K562 (cell line): ENCODE data around the gene RASSF7. TPM values are rescaled to one million over a fixed set of nuclear protein-coding genes. Genes with fewer than 3 reads are reported as not detected.

ENCODE experiments used
- ATAC-seq: fragments of 200-7000 bp; cut with Tn5 transposase; 3 replicates; pipeline ENCODE4 v1.9.1; 2020; ENCODE audit warnings: moderate library complexity
- BruUV-seq: library from RNA; stranded (reverse); fragments of 400-500 nt; replicated peaks from 2 replicates; lab custom pipeline; 2021; lab: Mats Ljungman, UMichigan
- CTCF ChIA-PET: fragments of 300-600 bp; formaldehyde crosslinking; extraction: SDS; loops from one replicate; lab custom pipeline; 2021; ENCODE audit warnings: low intra/inter-chr PET ratio; lab: Yijun Ruan, JAX
- POLR2A ChIA-PET: fragments of 300-600, 350-650 bp; sonication (Branson Sonifier 250); formaldehyde crosslinking; extraction: SDS; loops from one replicate; lab custom pipeline; 2021; ENCODE audit warnings: antibody characterized with exemption, inconsistent platforms; lab: Yijun Ruan, JAX
- DNase-seq, 4 experiments: peaks; one replicate each; pipeline versions ENCODE4 v3.0.0 to v3.0.0-alpha.2; 2011 to 2018; ENCODE audit warnings: low spot score in 3 of 4, mixed read lengths in 3 of 4; ENCODE audit errors: extremely low read depth in 1 of 4
- FAIRE-seq: peaks from 2 replicates; lab custom pipeline; 2011; peaks lifted over from hg19 to GRCh38; lab: Jason Lieb, UNC
- H2AFZ ChIP-seq: 2 replicates; pipeline ENCODE4 v1.6.0; 2011; ENCODE audit warnings: low read depth, low read length, control low read depth, inconsistent platforms
- H3K27ac ChIP-seq: fragments of 200-600 bp; 3 replicates; pipeline ENCODE4 v1.8.0; 2011; ENCODE audit warnings: low read depth, mild to moderate bottlenecking, control low read depth, inconsistent platforms, low read length, moderate library complexity, mixed read lengths; ENCODE audit errors: extremely low read depth
- H3K27me3 ChIP-seq, 2 experiments: fragments of 300-600 bp in 1 of 2; 2 replicates in 1 of 2; 3 replicates in 1 of 2; pipeline versions ENCODE4 v1.6.0 to v1.8.0; 2011; ENCODE audit warnings: inconsistent platforms in 2 of 2, low read length in 2 of 2, mild to moderate bottlenecking in 1 of 2, mixed read lengths in 1 of 2, moderate library complexity in 1 of 2; ENCODE audit not compliant: control insufficient read depth in 2 of 2, insufficient read depth in 2 of 2
- H3K36me3 ChIP-seq: fragments of 300-600 bp; 3 replicates; pipeline ENCODE4 v1.8.0; 2011; ENCODE audit warnings: mild to moderate bottlenecking, low read length, inconsistent platforms; ENCODE audit not compliant: control insufficient read depth, insufficient read depth
- H3K4me1 ChIP-seq, 2 experiments: fragments of 200-600 bp in 1 of 2; replicated peaks in 1 of 2; 2 replicates in 1 of 2; 3 replicates in 1 of 2; pipeline versions ENCODE4 v1.5.1 to v1.8.0; 2011; ENCODE audit warnings: inconsistent platforms in 2 of 2, low read length in 2 of 2, mild to moderate bottlenecking in 1 of 2, mixed read lengths in 1 of 2, moderate library complexity in 1 of 2; ENCODE audit not compliant: control insufficient read depth in 2 of 2, insufficient read depth in 2 of 2
- H3K4me2 ChIP-seq: 2 replicates; pipeline ENCODE4 v1.6.1; 2011; ENCODE audit warnings: low read length, control low read depth, inconsistent platforms, mixed read lengths; ENCODE audit not compliant: insufficient read depth
- H3K4me3 ChIP-seq: fragments of 200-600 bp; sonication (generic), shearing (Covaris generic); 2 replicates; pipeline ENCODE4 v1.5.1; 2016; ENCODE audit warnings: control low read depth, inconsistent platforms
- H3K79me2 ChIP-seq: fragments of 200-600 bp; 3 replicates; pipeline ENCODE4 v1.8.0; 2011; ENCODE audit warnings: low read length, inconsistent platforms; ENCODE audit not compliant: control insufficient read depth, insufficient read depth
- H3K9ac ChIP-seq, 2 experiments: 2 replicates each; pipeline versions ENCODE4 v1.6.0 to v1.6.1; 2011; ENCODE audit warnings: low read depth in 2 of 2, low read length in 2 of 2, control low read depth in 1 of 2, inconsistent platforms in 1 of 2, mild to moderate bottlenecking in 1 of 2, mixed read lengths in 1 of 2; ENCODE audit not compliant: insufficient read depth in 1 of 2
- H3K9me1 ChIP-seq: one replicate; pipeline ENCODE4 v1.6.0; 2011; ENCODE audit warnings: inconsistent platforms, mild to moderate bottlenecking, low read length, moderate library complexity; ENCODE audit not compliant: control insufficient read depth, insufficient read depth
- H3K9me3 ChIP-seq: replicated peaks from 2 replicates; pipeline ENCODE4 v1.5.1; 2011; ENCODE audit warnings: low read depth, low read length, inconsistent platforms; ENCODE audit not compliant: control insufficient read depth, insufficient read depth
- H4K20me1 ChIP-seq: replicated peaks from 2 replicates; pipeline ENCODE4 v1.6.1; 2011; ENCODE audit warnings: low read length, inconsistent platforms, mixed read lengths; ENCODE audit not compliant: control insufficient read depth, insufficient read depth
- ATF2 ChIP-seq: sonication (generic); formaldehyde crosslinking; IDR thresholded peaks from 2 replicates; pipeline ENCODE4 v1.8.1; 2022; ENCODE audit warnings: missing genetic modification reagents
- CHD1 ChIP-seq: fragments of 200-600 bp; sonication (generic); IDR thresholded peaks from one replicate; pipeline ENCODE4 v1.6.1; 2012; ENCODE audit warnings: mild to moderate bottlenecking, moderate library complexity, low read length, inconsistent platforms
- EHMT2 ChIP-seq: fragments of 450-650 bp; IDR thresholded peaks from 2 replicates; pipeline ENCODE4 v1.6.1; 2018; ENCODE audit warnings: antibody characterized with exemption
- FOXM1 ChIP-seq, 2 experiments: fragments of 450-650 bp in 1 of 2; sonication (generic) in 1 of 2; formaldehyde crosslinking in 1 of 2; IDR thresholded peaks; 2 replicates each; pipeline versions ENCODE4 v1.6.1 to v1.9.0; 2017 to 2022; ENCODE audit warnings: low read depth in 2 of 2, mild to moderate bottlenecking in 2 of 2, missing genetic modification reagents in 1 of 2, moderate library complexity in 1 of 2
- MAFG ChIP-seq: fragments of 450-650 bp; conservative IDR thresholded peaks from 2 replicates; pipeline ENCODE4 v1.6.1; 2016; ENCODE audit warnings: missing genetic modification characterization, missing compliant biosample characterization
- TAF1 ChIP-seq: IDR thresholded peaks from 2 replicates; pipeline ENCODE4 v1.6.1; 2011; ENCODE audit warnings: mild to moderate bottlenecking, low read length, moderate library complexity; ENCODE audit not compliant: insufficient read depth, control insufficient read depth, severe bottlenecking; ENCODE audit errors: extremely low read depth
- ZNF143 ChIP-seq: sonication (generic); formaldehyde crosslinking; IDR thresholded peaks from 2 replicates; pipeline ENCODE4 v1.9.0; 2022; ENCODE audit warnings: mild to moderate bottlenecking, missing genetic modification reagents
- ZNF24 ChIP-seq: fragments of 450-650 bp; IDR thresholded peaks from 2 replicates; pipeline ENCODE4 v1.6.1; 2016
- ZNF318 ChIP-seq, 2 experiments: fragments of 450-650 bp; IDR thresholded peaks; 2 replicates each; pipeline ENCODE4 v1.6.1; 2016; ENCODE audit warnings: mild to moderate bottlenecking in 2 of 2, borderline replicate concordance in 1 of 2, low read depth in 1 of 2, moderate library complexity in 1 of 2
- ZNF507 ChIP-seq: conservative IDR thresholded peaks from 2 replicates; pipeline ENCODE4 v1.6.1; 2017; ENCODE audit warnings: missing genetic modification characterization, missing compliant biosample characterization
- ZNF511 ChIP-seq: sonication (generic); formaldehyde crosslinking; IDR thresholded peaks from 2 replicates; pipeline ENCODE4 v1.8.0; 2022; ENCODE audit warnings: mild to moderate bottlenecking, missing genetic modification reagents
- ZNF79 ChIP-seq: fragments of 250-450 bp; sonication (Bioruptor Pico); IDR thresholded peaks from 2 replicates; pipeline ENCODE4 v1.4.0; 2020; ENCODE audit warnings: low read depth, mild to moderate bottlenecking, moderate library complexity
- WGBS: fragments of 100-300 bp; shearing (Covaris generic); methylation state at CpG from one replicate; pipeline ENCODE4 v1.1.6; 2016; ENCODE audit warnings: low coverage, mixed read lengths; ENCODE audit not compliant: insufficient coverage; ENCODE audit errors: missing lambda C conversion rate; 5-methylcytosine and 5-hydroxymethylcytosine counted together
- in situ Hi-C: fragments of 300-500 bp; cut with MboI; formaldehyde crosslinking; loops from 4 replicates; pipeline ENCODE4 v1.15.0; 2018; ENCODE audit warnings: inconsistent platforms, mixed read lengths
- intact Hi-C: fragments of 100-400 bp; cut with micrococcal nuclease; formaldehyde crosslinking; loops from 2 replicates; pipeline ENCODE4 v1.14.2; 2022
- polyA plus RNA-seq, 8 experiments: library from polyadenylated mRNA; depleted of rRNA in 4 of 8; stranded (reverse) in 5 of 8; unstranded in 3 of 8; fragments of >200 nt; fragmentation: Nextera tagmentation in 2 of 8; fragmentation: Illumina TruSeq in 1 of 8; extraction: Ambion mirVana in 2 of 8; extraction: Trizol in 1 of 8; gene quantifications; 2 replicates each; pipeline versions ENCODE4 v1.2.1 to v1.2.3, GENCODE V29; 2011 to 2014; ENCODE audit warnings: inconsistent platforms in 1 of 8, missing spikeins in 1 of 8
- total RNA-seq, 7 experiments: library from RNA; depleted of rRNA in 6 of 7; stranded (reverse); fragments of >200 nt in 6 of 7; fragmentation: Illumina TruSeq in 2 of 7; extraction: Trizol in 2 of 7; gene quantifications; 2 replicates each; pipeline versions ENCODE4 v1.2.1 to v1.2.3, GENCODE V29; 2011 to 2021; ENCODE audit warnings: low replicate concordance in 1 of 7

RASSF7 gene
- total and polyA plus RNA-seq, 9 of the 15 experiments (the other 6 are each of a cell fraction or from before 2014, with no cell fraction given): 0.41 to 45.2 (median 18.6) TPM

DNA sequence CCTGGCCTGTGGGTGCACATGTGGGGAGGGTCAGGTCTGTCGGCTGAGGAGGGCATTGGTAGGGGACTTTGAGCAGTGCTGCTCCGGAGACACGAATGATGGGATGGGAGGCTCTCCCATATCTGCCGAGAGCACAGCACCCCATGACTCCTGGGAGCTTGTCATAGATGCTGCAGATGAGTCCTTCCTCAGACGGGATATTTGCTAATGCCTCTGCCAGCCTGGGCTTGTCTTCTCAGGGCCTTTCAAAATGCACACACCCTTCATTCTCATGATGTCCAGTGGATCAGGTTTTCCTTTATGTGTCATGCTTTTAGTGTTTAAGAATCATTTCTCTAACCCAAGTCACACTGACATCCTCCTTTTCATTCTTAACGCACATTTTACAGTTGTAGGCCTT is 45.6 kb upstream of the RASSF7 start:
- TF ChIP-seq ZNF511 (CRISPR knock-in tag): no peak
- no peak for TF ChIP-seq EHMT2
- no peak for TF ChIP-seq ZNF143
- no peak for TF ChIP-seq ZNF318 (IDR thresholded peaks at IDR 0.05; ENCODE audit: borderline replicate concordance in 1 of 2, low read depth in 1 of 2)
- no peak for TF ChIP-seq CHD1
- TF ChIP-seq ZNF79 (CRISPR knock-in tag): no peak
- no peak for TF ChIP-seq MAFG (tag)
- no peak for TF ChIP-seq ZNF24
- TF ChIP-seq FOXM1 (IDR thresholded peaks at IDR 0.05; ENCODE audit: low read depth): no peak
- no peak for TF ChIP-seq FOXM1 (CRISPR knock-in tag; IDR thresholded peaks at IDR 0.05; ENCODE audit: low read depth)
- no peak for TF ChIP-seq ATF2 (CRISPR knock-in tag)
- TF ChIP-seq ZNF507 (tag): no peak
- no peak for TF ChIP-seq TAF1
- FAIRE-seq: no peak
- in situ Hi-C loops (loop anchor here (5.0 kb wide), 1 partner anchor 318 kb away; a partner anchor contains a TSS), intact Hi-C loops (loop anchor here (5.0 kb wide), 1 partner anchor 73 kb away; the partner anchor contains the start of gene ANO9)
- CTCF ChIA-PET: no interaction called here
- H2AFZ ChIP-seq: no peak overlapping the region
- H3K9me3 ChIP-seq: peaks cover 4% of the 10 kb centered on the region
- peaks cover 29% of the 10 kb centered on the region; the same call in 2 of the 3 replicates for H3K36me3 ChIP-seq
- no peaks in the 10 kb centered on the region for H3K9me1 ChIP-seq
- H3K4me2 ChIP-seq: no peak overlapping the region
- no peak overlapping the region for H3K9ac ChIP-seq
- no peak overlapping the region for H3K4me3 ChIP-seq
- no TSS peak for BruUV-seq
- WGBS: 91% methylated on average over 6 of the region's 6 CpGs
- POLR2A ChIA-PET: no interaction called here
- H3K27me3 ChIP-seq: no peaks in the 10 kb centered on the region
- no peak for DNase-seq
- ATAC-seq: no peak
- H4K20me1 ChIP-seq: no peaks in the 10 kb centered on the region
- H3K79me2 ChIP-seq: no peaks in the 10 kb centered on the region
- no peak overlapping the region for H3K27ac ChIP-seq
- H3K4me1 ChIP-seq: peaks cover 0 to 12% of the 10 kb centered on the region in 2 experiments; a peak in 3 of 5 replicates
